Esophagus muscularis mucosa (tissue), 3 donors: ENCODE measurements around the gene ITGA7.

Experiments
- CTCF ChIP-seq, 3 experiments: fragments of 200-600 bp in 2 of 3; fragments of 450-650 bp in 1 of 3; sonication (generic) in 2 of 3; IDR thresholded peaks; one replicate each; pipeline ENCODE4 v1.5.1; 2017 to 2019; ENCODE audit warnings: antibody characterized with exemption in 3 of 3, mild to moderate bottlenecking in 2 of 3, moderate library complexity in 1 of 3
- EP300 ChIP-seq: sonication (generic); formaldehyde crosslinking; IDR thresholded peaks from one replicate; pipeline ENCODE4 v1.6.1; 2017; ENCODE audit warnings: antibody characterized with exemption

GRCh38 chr12:55739025-55739378 is 31.3 kb upstream of the ITGA7 start:
- TF ChIP-seq EP300 (no peak), CTCF (IDR thresholded peaks at IDR 0.05) (no peak)
